Testis (tissue), 3 donors: Measurements from ENCODE around the gene TAF1. TPM values are rescaled to one million over a fixed set of nuclear protein-coding genes. Genes with fewer than 3 reads are reported as not detected.

Experiments
- DNase-seq: peaks from one replicate; pipeline ENCODE4 v3.0.0-alpha.2; 2019
- H3K27ac ChIP-seq, 2 donors: fragments of 200-600 bp; sonication (generic); one replicate each; pipeline ENCODE4 v1.5.1; 2019
- H3K27me3 ChIP-seq: fragments of 200-600 bp; sonication (generic); one replicate; pipeline ENCODE4 v1.5.1; 2019
- H3K36me3 ChIP-seq: fragments of 200-600 bp; sonication (generic); one replicate; pipeline ENCODE4 v1.5.1; 2017; ENCODE audit warnings: low read depth; ENCODE audit errors: missing control alignments
- H3K4me1 ChIP-seq: fragments of 200-600 bp; sonication (generic); one replicate; pipeline ENCODE4 v1.5.1; 2019
- H3K4me3 ChIP-seq, 2 donors: fragments of 200-600 bp; sonication (generic); one replicate each; pipeline ENCODE4 v1.5.1; 2017 to 2019
- H3K9me3 ChIP-seq: fragments of 200-600 bp; sonication (generic); one replicate; pipeline ENCODE4 v1.5.1; 2017
- CTCF ChIP-seq, 3 experiments: fragments of 450-650 bp in 2 of 3; fragments of 200-600 bp in 1 of 3; sonication (generic) in 1 of 3; IDR thresholded peaks; one replicate each; pipeline ENCODE4 v1.5.1; 2016 to 2019; ENCODE audit warnings: antibody characterized with exemption in 3 of 3, mild to moderate bottlenecking in 2 of 3, moderate library complexity in 1 of 3
- POLR2A ChIP-seq: fragments of 450-650 bp; IDR thresholded peaks from one replicate; pipeline ENCODE4 v1.6.1; 2017; ENCODE audit warnings: antibody characterized with exemption, mild to moderate bottlenecking, moderate library complexity
- WGBS, 2 donors: methylation state at CpG; one replicate each; pipeline ENCODE4 v1.1.5; 2018; 5-methylcytosine and 5-hydroxymethylcytosine counted together
- intact Hi-C: fragments of 100-400 bp; cut with DNase I; formaldehyde crosslinking; loops from one replicate; pipeline ENCODE4 v1.15.1; 2023; ENCODE audit warnings: low total_unique reads
- polyA plus RNA-seq: library from polyadenylated mRNA; stranded (reverse); fragments of 350-450 nt; fragmentation: Illumina TruSeq; extraction: RNeasy Lipid Tissue Mini Kit (QIAGEN cat#74804); gene quantifications from one replicate; pipeline ENCODE4 v1.2.3, GENCODE V29; 2014; ENCODE audit warnings: low read depth, low replicate concordance; ENCODE audit not compliant: insufficient read depth
- small RNA-seq, 2 donors: library from RNA; depleted of rRNA; stranded (forward); fragments of <200 nt; gene quantifications; one replicate each; pipeline ENCODE3, GENCODE V24; 2016
- total RNA-seq, 2 donors: library from RNA; depleted of rRNA; stranded (reverse); fragments of >200 nt; gene quantifications; one replicate each; pipeline ENCODE4 v1.2.3, GENCODE V29; 2016

TAF1 gene
- total and polyA plus RNA-seq, 3 donors from 2014 or later = 21.4 to 78.4 (median 74.9) TPM

- 72 to 75% methylated on average over 2 of the region's 2 CpGs for WGBS, 2 donors
- H3K4me1 ChIP-seq = no peaks in the 10 kb centered on the region
- DNase-seq = no peak
- H3K36me3 ChIP-seq = no peaks in the 10 kb centered on the region
- H3K27ac ChIP-seq = no peak overlapping the region
- no peaks in the 10 kb centered on the region for H3K27me3 ChIP-seq
- no peaks in the 10 kb centered on the region for H3K9me3 ChIP-seq
- H3K4me3 ChIP-seq = no peak overlapping the region
- intact Hi-C loops = no loop called here
- no peak for TF ChIP-seq CTCF (IDR thresholded peaks at IDR 0.05)
- no peak for TF ChIP-seq POLR2A
Observed at GRCh38 chrX:71515038-71515396, 148.9 kb downstream of the TAF1 start.

Small RNA genes within 50 kb of the gene (small RNA-seq; reads per million reads assigned to genes)
- gene AL590762.4 (0 reads per million in 2 donors), gene RF00019 (0 reads per million in 2 donors)

Other genes with a start within 250 kb of the TAF1 start
- 100 to 1,000 TPM; 102 to 110 TPM for gene MED12, start 247.8 kb upstream of the TAF1 start, total RNA-seq
- 35.0 TPM for gene MED12, start 247.8 kb upstream of the TAF1 start, polyA plus RNA-seq
- gene NLGN3, start 221.5 kb upstream of the TAF1 start, total RNA-seq = 1 to 10 TPM; 7.6 to 8.9 TPM
- 8.2 TPM for gene NLGN3, start 221.5 kb upstream of the TAF1 start, polyA plus RNA-seq
- 10 to 100 TPM; 22.8 to 78.5 TPM for gene GJB1, start 143.1 kb upstream of the TAF1 start, total RNA-seq
- gene GJB1, start 143.1 kb upstream of the TAF1 start, polyA plus RNA-seq = 26.2 TPM
- 10 to 100 TPM; 67.6 to 97.1 TPM for gene ZMYM3, start 112.2 kb upstream of the TAF1 start, total RNA-seq
- gene ZMYM3, start 112.2 kb upstream of the TAF1 start, polyA plus RNA-seq = 36.8 TPM
- gene NONO, start 82.7 kb upstream of the TAF1 start, total RNA-seq = 100 to 1,000 TPM; 203 to 262 TPM
- 174 TPM for gene NONO, start 82.7 kb upstream of the TAF1 start, polyA plus RNA-seq
- 10 to 100 TPM in 1 of 2 donors, 1 to 10 TPM in 1; 6.1 to 12.4 TPM for gene ITGB1BP2, start 64.6 kb upstream of the TAF1 start, total RNA-seq
- gene ITGB1BP2, start 64.6 kb upstream of the TAF1 start, polyA plus RNA-seq = 2.0 TPM
- 100 to 1,000 TPM; 113 to 154 TPM for gene OGT, start 166.7 kb downstream of the TAF1 start, total RNA-seq
- 48.0 TPM for gene OGT, start 166.7 kb downstream of the TAF1 start, polyA plus RNA-seq
- 10 to 100 TPM; 30.0 to 30.7 TPM for gene GCNA, start 212.1 kb downstream of the TAF1 start, total RNA-seq
- gene GCNA, start 212.1 kb downstream of the TAF1 start, polyA plus RNA-seq = 18.4 TPM